NCI-H345 (cell line): ENCODE data around the gene C2orf76.
"Not testable (repeated sequence)": the region's sequence is repeated elsewhere in the genome, so short reads cannot be mapped to it uniquely, and the experiment has no call there.

Source experiments
- DNase-seq: peaks from one replicate; lab custom pipeline; 2025; lab: John Stamatoyannopoulos, UW

Gene C2orf76

DNA sequence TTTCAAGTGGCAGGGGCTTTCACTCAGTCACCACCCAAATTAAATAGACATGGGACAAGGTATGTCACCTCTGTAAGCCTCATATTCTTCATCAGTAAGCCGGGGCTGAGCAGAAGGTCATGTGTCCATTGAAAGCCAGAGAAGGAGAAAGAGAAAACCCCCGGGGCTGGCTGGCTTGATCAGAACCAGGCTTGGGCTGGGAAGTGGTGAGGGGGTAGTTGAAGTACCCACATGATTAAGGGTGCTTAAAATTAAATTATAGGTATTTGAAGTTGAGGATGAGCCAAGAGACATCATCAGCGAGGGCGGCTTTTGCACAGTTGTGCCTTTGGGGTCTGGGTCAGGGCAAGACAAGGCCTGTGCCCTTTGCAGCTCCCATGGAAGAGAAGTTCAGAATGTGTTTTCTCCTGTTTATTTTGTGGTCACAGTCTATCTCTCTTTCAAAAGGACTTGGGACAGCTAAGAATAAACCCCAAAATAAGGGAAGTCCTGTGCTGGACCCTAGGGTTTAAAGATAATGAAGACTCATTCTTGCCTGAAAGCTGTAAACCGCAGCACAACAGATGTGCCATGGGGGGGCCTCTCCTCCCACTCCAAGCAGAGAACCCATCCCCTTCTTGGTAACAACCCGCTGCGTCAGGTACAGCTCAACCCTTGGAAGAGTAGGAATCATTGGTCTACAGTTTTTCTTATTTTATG is 10.8 kb upstream of the C2orf76 start:
- no peak for DNase-seq

DNA sequence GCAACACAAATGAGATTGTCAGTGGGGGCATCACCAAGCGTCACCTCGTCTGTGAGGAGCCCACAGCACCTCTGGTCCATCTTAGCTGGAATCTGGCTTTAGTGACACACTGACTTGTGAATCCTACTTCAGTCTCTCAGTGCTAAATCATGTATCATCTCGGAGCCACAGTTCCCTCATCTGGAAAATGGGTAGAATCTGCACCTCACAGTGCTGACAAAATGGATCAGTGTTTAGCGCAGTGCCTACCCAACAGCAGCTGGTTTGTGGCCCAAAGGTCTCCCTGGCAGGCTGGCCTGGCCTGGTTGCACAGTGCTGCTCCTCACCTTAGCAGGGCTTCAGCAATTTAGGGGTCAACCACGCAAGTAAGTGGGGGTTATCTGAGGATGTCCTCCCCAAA is 10.2 kb upstream of the C2orf76 start:
- DNase-seq = no peak

- DNase-seq = not testable (repeated sequence)
Measured at GRCh38 chr2:119376406-119376805, 9.8 kb upstream of the C2orf76 start.

DNA sequence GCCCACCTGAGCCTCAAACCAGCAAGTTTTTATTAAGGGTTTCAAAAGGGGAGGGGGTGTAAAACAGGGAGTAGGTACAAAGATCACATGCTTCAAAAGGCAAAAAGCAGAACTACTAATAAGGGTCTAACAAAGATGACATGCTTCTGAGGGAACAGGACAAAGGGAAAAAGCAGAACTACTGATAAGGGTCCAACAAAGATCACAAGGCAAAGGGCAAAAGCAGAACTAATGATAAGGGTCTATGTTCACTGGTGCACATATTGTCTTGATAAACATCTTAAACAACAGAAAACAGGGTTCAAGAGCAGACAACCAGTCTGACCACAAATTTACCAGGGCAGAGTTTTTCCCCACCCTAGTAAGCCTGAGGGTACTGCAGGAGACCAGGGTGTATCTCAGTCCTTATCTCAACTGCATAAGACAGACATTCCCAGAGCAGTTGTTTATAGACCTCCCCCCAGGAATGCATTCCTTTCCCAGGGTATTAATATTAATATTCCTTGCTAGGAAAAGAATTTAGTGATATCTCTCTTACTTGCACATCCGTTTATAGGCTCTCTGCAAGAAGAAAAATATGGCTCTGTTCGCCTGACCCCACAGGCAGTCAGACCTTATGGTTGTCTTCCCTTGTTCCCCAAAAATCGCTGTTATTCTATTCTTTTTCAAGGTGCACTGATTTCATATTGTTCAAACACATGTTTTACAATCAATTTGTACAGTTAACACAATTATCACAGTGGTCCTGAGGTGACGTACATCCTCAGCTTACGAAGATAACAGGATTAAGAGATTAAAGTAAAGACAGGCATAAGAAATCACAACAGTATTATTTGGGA is 7.5 kb upstream of the C2orf76 start:
- DNase-seq = not testable (repeated sequence)

DNA sequence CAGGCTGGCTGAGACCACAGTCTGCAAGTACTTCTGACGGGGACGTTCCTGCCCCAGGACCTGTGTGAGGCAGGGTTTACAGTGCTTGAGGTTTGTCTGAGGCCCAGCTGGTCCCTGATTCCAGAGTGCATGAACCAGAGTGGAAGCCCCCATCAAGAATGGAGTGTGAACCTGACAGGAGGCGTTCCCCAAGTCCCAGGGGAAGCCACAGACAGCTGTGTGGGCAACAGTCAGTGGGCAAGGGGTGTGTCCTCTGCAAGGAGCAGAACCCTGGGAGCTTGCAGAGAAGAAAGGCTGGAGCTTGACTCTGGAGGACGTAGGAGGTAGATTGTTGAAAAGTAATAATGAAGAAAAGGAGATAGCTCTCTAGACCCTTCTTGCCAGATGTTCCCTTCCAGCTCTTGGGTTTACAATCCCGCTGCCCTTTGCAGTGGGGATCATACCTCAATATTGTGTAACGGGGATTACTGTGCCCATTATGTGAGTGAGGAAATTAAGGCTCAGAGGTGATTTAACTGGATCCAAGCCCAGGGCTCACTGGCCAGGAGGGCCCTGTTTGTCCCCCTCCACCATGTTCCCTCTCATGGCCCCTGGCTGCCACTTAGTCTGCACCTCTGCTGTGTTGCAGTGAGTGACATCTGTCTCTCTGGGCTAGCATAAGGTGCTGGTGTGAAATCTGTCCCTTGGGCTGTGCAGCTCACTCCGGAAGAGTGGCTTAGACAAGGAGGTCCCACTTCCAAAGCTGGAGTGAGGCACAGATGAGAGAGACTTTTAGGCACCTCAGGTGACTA is 6.3 kb upstream of the C2orf76 start:
- no peak for DNase-seq

DNA sequence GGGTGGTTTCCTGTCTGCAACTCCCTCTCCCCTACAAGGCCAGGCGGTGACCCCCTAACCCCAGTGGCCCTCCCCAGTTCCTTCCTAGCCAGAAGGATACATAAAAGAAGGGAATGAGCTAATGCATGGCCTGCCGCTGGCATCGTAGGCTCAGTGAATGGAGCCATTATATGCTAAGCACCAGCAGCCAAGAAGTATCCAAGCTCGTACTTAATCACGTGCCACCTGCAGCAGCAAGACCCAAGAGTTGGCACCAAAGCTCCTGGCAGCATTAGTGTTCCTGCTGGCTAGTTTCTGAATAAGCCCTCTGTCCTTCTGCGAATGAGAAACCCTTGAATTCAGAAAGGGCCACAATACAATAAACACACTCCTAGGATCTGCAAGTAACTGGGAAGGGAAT is 4.5 kb upstream of the C2orf76 start:
- no peak for DNase-seq

DNA sequence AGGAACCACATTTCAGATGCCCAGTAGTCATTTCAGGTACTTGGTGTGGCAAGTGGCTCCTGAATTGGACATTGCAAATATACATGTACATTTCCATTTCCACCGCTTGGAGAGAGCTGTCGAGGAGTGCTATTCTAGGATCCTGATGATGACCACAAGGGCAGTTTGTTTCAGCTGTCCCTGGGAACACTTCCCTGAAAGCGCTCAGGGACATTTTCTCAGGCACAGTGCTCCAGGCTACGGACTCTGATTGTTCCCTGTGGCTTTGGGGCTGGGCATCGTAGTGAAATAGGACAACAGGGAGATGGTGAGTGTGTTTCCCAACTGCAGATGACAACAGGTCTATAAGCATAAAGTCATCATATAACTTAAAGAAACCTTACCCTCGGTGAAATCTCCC is 3.2 kb upstream of the C2orf76 start:
- DNase-seq = no peak

- DNase-seq = peak; percentile 31
Measured at GRCh38 chr2:119367472-119368099, 952 bp upstream of the C2orf76 start.

DNA sequence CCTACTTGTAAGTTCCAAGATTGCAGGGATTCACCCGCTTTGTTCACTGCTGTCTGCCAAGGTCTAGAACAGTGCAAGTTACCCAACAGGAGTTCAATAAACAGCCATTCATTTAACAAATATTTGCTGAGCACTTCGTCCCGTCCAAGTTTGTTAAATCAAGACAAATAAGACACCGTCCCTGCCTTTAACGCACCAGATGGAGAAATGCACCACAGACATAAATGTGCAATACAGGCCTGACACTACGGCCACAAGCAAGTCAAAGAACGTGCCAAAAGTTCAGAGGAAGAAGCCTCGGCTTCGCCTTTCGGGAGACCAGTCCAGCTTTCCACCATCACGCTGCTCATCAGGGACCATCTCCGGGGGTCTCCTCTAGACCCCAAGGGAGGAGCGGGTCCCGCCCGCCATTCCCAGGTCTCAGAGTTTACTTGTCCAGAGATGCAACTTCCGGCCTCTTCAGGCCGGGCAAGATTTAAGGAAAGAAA is 429 bp downstream of the C2orf76 start:
- DNase-seq = no peak

- no peak for DNase-seq
Measured at GRCh38 chr2:119365436-119365835, 1.2 kb downstream of the C2orf76 start.

- no peak for DNase-seq
Measured at GRCh38 chr2:119364798-119365197, 1.8 kb downstream of the C2orf76 start.

GRCh38 chr2:119360423-119360966 is 6.1 kb downstream of the C2orf76 start:
- DNase-seq = no peak

GRCh38 chr2:119359774-119360173 is 6.9 kb downstream of the C2orf76 start:
- no peak for DNase-seq

DNA sequence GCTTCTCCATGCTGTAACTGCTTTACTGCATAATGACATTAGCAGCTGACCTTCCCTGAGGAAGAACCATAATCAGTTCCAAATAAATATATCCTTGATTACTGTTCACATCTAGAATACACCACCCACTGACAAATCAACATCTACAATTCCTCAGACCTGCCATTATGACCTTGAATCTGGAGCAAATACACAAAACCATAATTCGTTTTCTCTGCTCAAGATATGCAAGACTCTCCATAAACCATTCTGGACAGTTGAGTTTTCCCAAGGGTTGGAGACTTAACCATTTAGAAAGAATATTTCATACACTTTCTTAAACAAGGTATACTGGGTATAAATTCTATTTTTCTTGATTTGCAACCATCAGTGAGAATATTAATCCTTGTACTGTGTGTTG is 11.8 kb downstream of the C2orf76 start:
- DNase-seq = no peak

DNA sequence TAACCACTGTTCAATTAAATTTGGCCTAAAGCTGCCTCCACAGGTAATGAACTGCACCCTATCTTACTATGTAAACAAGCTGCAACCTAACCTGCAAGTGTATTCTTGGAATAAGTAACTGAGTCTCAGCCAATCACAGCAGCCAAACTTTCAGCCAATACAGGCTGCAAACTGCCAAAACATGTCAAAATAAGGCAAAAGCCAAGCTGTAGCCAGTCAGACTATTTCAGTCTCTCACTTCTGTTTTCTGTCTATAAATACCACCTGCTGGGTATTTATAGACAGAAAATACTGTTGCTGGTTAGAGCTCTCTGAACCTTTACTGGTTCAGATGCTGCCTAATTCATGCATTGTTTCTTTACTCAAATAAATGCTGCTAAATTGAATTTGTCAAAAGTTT is 14.3 kb downstream of the C2orf76 start:
- DNase-seq = no peak

DNA sequence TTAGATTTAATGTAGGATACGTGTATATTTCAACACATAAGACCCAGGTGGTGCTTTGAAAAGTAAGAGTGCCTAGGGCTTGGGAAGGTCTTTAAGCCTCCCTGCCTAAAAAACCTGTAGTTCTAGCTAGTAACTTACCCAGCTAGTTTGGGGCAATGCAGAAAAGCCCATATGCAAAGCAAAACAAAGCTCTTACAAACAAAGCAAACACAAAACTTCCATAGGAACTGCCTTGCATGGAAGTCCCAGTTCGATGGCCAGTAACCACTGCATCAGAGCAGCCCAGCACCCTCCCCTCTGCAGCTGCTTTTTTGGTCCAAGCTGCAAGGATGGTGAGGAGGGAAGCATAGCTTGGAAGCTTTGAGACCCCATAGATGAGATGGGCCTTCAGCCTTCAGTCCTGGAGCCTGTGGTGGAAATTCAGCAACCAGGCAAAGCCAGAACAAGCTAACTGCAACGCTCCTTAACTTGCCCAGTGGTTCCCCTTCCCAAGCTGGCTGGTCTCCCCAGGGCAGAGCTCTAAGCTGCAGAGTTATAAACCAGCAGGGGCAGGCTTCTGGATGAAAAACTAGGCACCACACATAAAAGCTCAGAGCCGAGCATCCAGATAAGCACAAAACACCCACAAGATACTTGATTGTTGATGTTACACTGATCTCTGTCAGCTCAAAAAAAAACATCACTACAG is 16.2 kb downstream of the C2orf76 start:
- no peak for DNase-seq

- DNase-seq = no peak
Measured at GRCh38 chr2:119349289-119349688, 17.3 kb downstream of the C2orf76 start.

DNA sequence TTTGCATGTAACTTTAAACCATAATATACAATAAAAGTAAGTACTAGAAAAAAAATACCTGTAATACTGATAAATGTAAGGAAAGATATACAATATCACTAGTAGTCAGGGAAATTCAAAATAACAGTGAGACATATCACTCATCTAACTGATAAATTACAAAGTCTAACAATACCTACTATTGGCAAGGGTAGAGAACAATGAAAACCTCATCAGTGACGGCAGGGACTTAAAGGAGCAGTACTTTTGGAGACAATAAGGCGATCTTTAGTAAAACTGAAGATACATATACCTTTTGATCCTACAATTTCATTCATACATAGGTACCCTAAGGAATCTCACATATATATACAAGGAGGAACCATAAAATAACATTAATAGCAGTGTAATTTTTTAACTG is 24.9 kb downstream of the C2orf76 start:
- no peak for DNase-seq

DNA sequence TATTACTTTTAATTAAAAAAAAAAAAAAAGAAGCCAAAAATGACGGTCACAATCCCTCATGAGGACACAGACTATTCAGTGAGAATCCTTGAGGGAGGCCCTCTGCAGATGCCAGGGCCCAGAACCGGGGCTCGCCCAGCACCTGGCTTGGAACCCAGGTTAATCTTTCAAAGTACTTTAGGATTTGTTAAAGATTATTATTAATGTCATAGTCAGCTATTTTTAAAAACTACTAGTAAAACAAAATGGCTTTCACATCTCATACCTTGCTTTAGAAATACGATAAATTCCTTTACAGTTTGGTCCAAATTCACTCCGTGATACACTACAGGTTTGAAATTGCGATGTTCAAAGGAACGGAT is 27.1 kb downstream of the C2orf76 start:
- no peak for DNase-seq

GRCh38 chr2:119338826-119339561 is 27.6 kb downstream of the C2orf76 start:
- no peak for DNase-seq

- no peak for DNase-seq
Measured at GRCh38 chr2:119338272-119338671, 28.4 kb downstream of the C2orf76 start.
